SIG-M5 treated with dmso at 0.1 percent for 504 hours (cell line): ENCODE data around the gene CCR5.
A peak's percentile ranks its signal among the peaks of the same experiment; 100 is the strongest.
"Not testable (repeated sequence)": the region's sequence is repeated elsewhere in the genome, so short reads cannot be mapped to it uniquely, and the experiment has no call there.

Source experiments
- DNase-seq: peaks from one replicate; lab custom pipeline; 2025; ENCODE audit not compliant: unreplicated experiment; lab: John Stamatoyannopoulos, UW

Gene CCR5

DNA sequence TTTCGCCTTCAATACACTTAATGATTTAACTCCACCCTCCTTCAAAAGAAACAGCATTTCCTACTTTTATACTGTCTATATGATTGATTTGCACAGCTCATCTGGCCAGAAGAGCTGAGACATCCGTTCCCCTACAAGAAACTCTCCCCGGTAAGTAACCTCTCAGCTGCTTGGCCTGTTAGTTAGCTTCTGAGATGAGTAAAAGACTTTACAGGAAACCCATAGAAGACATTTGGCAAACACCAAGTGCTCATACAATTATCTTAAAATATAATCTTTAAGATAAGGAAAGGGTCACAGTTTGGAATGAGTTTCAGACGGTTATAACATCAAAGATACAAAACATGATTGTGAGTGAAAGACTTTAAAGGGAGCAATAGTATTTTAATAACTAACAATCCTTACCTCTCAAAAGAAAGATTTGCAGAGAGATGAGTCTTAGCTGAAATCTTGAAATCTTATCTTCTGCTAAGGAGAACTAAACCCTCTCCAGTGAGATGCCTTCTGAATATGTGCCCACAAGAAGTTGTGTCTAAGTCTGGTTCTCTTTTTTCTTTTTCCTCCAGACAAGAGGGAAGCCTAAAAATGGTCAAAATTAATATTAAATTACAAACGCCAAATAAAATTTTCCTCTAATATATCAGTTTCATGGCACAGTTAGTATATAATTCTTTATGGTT, at the start of gene CCR5:
Gene CCR5 (plus strand): TSS at position 108 of the 680 bp plus-strand sequence. CDS start 1,957 bp downstream, outside the sequence.
- no peak for DNase-seq

DNA sequence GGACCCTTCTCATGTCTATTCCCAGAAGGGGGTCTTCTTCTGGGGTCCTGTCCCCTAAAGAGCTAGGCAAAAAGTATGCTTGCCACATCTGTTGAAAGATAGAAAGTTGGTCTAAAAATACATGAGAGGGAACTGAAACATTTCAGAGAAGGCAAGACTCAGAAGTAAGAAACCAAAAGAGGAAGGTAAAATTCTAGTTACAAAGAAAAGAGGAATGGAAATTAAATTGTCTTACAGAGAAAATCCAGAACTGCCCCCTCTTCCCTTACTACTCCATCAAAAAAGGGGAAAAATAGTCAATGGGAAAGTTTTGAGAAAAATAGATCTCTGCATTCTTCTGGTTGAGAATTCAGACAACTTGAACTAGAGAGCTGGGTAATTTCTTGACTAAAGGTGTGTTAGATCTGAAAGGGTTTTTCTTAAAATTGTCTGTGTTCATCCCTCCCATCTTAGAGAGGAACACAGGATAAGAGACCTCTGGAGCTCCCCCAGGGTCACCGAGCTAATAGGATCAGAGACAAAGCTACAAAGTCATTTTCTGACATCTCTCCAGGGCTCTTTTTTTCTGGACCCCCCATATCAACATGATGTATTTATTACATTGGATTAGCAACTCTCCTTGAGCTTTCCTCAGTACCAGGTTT, 49.2 kb upstream of the CCR5 start:
- DNase-seq, result peak; percentile 96

DNA sequence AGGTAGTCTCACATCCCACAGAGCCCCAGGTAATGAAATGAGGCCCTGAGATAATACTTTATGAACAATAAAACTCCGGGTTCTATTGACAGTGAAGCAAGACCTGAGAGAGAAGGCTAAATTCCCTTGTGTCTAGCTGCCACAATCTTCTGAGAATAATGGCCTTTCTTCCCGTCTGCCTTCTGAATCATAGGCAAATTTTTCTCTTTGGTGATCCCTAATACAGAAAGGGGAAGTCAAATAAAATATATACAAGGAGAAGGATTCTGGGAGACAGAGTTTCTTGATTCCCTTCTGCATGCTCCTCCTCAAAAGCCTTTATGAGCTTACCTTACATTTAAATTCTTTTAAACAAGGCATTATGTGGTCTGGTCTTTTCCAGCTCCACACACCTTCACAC, 46.7 kb upstream of the CCR5 start:
- no peak for DNase-seq

DNA sequence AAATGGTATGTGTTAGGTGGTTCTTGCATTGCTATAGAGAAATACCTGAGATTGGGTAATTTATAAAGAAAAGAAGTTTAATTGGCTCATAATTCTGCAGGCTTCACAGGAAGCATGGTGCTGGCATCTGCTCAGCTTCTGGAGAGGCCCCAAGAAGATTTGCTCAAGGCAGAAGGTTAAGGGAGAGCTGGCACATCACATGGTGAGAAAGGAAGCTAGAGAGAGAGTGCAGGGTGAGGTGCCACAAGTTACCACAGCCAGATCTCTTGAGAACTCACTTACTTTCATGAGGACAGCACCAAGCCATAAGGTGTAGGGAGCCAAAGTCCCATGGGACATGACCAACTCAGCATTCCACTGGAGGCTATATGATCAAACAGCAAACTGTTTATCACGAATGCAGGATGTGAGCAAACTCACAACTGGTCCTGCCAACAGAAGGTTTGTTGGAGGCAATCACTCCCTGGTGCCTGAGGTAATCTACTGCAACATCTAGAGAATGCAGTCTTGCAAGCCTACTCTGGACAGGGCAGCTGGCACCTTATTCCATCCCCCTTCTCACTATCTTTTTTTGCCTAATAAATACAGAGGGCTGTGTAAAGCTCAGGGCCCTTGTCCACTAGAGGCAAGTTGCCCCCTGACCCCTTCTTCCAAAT, 45.0 kb upstream of the CCR5 start:
- DNase-seq, result no peak

DNA sequence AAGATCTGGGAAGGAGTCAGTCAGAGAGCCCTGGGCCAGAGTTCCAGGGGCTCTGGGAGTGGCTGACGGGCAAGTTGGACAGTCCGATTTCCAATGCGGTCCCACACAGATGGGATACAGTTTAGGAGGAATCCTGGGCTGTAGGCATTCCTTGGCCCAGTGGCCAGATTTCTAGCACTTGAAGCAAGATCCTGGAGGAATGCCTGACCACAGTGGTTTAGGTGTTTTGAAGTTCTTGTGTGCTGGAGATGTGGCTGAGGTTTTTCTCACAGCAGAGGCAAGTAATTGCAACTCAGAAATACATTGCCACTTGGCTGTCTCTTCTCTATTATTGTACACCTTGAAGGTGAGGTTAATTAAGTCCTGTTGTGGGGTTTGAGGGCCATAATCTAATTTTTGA, 40.1 kb upstream of the CCR5 start:
- DNase-seq, result not testable (repeated sequence)

DNA sequence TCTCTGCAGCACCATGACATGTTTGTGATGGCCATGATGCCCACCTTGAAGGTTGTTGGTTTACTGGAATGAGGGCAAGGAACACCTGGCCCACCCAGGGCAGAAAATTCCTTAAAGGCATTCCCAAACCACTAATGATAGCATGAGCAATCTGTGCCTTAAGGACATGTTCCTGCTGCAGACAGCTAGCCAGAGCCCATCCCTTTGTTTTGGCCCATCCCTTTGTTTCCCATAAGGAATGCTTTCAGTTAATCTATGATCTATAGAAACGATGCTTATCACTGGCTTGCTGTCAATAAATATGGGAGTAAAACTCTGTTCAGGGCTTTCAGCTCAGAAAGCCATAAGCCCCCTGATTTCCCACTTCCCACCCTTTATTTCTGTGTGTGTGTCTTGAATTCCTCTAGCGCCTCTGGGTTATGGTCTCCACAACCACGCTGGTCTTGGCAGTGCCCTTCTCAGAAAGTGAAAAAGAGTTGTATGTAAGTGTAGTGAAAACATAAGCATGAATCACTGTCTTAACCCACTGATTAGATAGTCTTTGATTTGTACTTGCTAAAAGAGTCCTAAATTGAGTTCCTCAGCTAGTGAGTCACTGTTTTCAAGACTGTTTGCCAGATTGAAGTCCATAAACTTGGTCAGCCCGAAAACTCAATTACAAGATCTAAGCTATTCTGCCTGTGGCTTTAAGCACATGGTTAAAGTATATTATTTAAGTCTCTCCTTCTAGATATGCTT, 35.8 kb upstream of the CCR5 start:
- no peak for DNase-seq

DNA sequence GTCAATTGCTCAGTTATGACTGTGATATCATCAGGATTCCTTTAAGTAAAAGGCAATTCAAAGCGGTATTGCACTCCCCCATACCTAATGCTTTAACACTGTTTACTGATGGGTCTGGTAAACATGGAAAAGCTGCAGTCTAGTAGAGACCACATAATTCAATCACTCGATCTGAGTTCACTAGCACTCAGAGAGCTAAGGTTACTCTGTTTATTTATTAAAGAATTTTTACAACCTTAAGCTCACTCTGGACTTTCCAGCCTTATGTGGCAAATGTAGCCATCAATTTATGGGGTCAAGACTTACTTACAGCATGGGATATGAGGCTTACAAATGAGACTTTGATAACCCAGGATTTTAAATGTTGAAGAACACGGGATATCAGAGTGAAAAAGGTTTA, 35.2 kb upstream of the CCR5 start:
- DNase-seq, result no peak

DNA sequence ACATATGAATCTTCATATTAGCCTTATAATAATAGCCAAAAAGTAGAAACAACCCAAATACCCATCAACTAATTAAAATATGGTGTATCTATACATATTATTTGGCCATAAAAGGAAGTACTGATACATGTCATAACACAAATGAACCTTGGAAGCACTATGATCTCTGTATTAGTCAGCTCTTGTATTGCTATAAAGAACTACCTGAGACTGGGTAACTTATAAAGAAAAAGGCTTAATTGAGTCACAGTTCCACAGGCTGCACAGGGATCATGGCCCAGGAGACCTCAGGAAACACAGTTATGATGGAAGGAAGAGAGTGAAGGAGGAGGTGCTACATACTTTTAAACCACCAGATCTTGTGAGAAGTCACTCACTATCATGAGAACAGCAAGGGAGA, 32.8 kb upstream of the CCR5 start:
- no peak for DNase-seq

DNA sequence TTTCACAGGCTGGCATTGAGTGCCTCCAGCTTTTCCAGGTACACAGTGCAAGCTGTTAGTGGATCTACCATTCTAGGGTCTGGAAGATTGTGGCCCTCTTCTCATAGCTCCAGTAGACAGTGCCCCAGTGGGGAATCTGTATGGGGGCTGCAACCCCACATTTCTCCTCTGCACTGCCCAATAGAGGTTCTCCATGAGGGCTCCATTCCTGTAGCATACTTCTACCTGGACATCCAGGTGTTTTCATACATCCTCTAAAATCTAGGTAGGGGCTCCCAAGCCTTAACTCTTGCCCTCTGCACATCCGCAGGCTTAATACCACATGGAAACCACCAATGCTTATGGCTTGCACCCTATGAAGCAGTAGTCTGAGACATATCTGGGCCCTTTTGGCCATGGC, 31.9 kb upstream of the CCR5 start:
- DNase-seq, result no peak

DNA sequence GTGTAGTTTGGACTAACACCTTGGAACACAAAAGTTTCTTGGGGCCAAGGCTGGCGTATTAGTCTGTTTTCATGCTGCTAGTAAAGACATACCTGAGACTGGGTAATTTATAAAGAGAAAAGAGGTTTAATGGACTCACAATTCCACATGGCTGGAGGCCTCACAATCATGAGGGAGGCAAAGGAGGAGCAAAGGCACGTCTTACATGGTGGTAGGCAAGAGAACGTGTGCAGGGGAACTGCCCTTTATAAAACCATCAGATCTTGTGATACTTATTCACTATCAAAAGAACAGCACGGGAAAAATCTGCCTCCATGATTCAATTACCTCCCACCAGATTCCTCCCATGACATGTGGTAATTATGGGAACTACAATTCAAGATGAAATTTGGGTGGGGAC, 26.3 kb upstream of the CCR5 start:
- DNase-seq, result no peak

DNA sequence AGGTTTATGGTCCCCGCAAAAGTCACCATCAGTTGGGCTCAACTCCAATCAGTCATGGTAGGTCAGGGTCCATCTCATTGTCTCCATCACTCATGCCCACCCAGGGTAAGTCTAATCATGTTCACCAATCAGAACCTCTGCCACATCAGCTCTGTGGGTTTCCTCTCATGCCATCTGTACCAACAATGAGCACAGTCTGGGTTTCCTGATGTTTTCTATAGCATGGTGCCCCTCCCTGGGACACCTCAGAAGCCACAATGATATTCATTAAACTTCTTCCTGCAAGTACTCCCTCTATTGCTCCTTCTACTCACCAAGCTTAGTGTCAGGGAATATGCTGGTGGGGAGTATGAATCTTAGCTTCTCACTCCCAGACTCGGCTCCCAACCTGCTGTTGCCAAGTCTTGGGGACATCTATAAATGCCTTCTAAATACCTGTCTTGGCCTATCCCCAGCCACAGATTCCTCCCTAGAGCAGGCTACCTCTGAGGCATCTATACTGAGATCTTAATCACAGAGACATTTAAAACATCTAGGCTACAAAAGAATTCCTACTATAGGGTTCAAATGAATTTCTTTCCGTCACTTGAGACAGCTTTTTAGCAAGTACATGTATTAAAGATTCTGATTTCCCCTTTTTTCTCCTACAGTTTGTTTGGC, 21.8 kb upstream of the CCR5 start:
- DNase-seq, result no peak

DNA sequence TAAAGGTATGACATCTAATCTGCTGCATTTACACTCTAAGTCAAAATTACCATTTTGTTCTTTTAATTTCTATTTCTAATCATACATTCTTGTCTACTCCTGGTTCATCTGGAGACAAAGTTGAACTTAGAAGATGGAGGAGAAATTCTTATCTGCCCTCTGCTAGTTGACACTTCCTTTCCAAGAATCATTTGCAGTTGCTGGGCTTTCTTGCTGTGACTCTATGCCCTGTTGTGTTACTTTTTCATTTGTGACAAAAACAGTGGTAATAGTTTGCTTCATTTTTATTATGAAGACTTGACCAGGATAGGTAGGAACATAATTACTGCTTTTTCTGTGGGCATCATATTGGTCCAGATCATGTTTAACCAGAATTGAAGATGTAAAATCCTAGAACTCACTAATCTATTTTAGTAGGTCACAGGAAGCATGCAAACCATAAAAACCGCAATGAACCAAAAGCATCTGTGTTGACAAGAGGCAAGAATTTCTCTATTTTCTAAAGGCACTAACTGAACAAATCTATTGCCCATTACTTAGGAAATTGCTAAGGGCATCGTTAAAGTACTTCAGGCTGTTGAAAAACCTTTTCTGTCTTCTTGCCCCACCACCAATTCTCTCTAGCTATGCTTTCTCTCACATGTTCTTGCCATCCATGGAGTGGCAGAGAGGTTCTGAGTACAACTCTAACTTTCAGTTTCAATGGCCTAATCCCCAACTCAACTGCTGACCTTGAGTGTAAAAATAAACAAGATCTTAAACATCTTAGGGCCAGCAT, 21.1 kb upstream of the CCR5 start:
- DNase-seq, result peak; percentile 67

DNA sequence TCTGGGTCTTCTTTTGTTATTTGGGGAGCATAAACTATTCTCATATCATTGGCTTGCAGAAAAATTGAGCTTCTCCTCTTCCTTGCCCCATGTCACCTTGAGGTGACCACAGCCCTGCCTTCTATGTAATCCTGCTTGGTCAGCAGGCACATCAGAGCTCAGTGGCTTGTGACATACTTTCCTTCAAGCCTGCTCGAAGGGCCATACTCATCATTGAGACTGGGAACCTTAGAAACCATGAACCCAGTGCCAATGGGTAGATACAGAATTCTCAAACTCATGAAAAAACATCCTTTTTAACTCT, 20.5 kb upstream of the CCR5 start:
- peak; percentile 53 for DNase-seq

DNA sequence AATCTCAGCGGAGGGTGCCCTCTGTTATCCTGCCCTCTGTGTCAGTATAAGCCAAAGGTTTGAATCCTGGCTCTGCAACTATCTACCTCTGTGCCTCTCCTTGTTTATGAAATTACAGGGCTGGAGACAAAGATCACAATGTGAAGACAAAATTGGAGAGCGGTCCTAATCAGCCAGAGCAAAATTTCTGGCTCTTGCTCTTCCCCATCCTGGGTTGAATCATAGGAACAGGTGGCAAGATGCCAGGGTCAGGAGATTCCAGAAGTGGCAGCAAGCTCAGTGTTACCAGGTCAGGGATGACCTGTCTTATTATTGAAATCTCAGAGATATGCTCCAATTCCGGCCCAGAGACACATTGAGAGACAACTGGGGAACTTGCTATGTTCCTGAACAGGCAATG, 19.1 kb upstream of the CCR5 start:
- DNase-seq, result no peak

DNA sequence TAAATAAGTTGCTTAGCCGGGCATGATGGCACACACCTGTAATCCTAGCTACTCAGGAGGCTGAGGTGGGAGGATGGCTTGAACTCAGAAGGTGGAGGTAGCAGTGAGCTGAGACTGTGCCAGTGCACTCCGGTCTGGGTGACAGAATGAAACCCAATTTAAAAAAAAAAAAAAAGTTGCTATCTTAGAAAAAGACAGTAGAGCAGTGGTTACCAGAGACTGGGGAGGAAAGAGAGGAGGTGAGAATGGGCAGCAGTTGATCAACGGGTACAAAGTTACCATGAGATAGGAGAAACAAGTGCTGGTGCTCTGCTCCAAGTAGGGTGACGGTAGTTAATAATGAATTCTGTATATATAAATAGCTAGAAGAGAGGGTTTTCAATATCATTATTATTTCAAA, 17.7 kb upstream of the CCR5 start:
- no peak for DNase-seq

DNA sequence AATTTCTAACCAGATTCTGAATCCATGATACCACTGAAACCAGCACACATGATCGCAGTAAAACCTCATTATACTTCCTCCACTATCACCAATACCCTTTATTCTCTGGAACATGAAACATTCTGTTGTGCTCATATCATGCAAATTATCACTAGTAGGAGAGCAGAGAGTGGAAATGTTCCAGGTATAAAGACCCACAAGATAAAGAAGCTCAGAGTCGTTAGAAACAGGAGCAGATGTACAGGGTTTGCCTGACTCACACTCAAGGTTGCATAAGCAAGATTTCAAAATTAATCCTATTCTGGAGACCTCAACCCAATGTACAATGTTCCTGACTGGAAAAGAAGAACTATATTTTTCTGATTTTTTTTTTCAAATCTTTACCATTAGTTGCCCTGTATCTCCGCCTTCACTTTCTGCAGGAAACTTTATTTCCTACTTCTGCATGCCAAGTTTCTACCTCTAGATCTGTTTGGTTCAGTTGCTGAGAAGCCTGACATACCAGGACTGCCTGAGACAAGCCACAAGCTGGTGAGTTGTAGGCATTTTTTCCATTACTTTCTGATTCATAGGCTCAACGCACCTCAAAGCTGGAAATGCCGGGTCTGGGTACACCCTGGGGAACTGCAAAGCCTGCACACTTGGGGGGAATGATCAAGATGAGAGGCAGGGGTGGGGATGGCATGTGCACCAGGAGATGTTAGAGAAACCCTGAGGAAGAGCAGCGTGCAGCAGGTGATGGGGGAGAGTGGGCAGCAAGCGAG, 16.9 kb upstream of the CCR5 start, which contains the start of gene CCR2:
Gene CCR2 (plus strand): TSS at position 465 of the 764 bp plus-strand sequence. CDS start 3,417 bp downstream, outside the sequence.
- peak; percentile 89 for DNase-seq

DNA sequence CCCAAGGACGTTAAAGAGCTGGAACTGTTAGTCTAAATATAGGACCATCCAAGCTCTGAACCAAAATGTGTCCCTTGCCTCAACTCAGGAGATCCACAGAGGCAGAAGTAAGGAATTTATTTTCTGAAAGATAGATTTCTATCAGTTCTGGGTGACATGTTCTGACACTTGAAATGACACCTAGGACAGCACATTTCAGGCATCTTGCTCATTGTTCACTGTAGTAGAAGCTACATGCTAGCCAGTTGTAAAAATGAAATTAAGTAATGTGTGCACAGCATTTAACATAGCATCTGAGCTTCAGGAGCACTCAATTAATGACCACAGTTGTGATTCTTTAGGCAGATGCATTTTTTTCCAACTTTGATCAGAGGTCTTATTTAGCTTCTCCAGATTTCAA, 16.3 kb upstream of the CCR5 start:
- no peak for DNase-seq

DNA sequence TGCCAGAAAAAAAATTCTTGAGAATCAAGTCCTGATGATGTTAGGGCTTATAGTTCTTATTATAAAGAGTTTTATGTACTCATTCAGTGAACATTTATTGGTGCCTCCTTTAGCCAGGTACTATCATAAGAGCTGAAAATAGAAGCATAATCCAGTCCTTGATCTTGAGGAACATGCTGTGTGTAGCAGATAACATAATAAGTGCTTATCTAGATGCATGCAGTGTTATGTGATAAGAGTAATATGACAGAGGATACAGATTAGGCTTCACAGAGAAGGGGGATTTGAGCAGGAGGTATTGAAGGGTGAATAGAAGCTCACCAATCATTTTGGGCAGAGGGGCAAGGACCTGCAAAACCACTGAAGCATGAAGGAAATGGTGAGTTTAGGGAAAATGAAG, 15.8 kb upstream of the CCR5 start:
- DNase-seq, result no peak

DNA sequence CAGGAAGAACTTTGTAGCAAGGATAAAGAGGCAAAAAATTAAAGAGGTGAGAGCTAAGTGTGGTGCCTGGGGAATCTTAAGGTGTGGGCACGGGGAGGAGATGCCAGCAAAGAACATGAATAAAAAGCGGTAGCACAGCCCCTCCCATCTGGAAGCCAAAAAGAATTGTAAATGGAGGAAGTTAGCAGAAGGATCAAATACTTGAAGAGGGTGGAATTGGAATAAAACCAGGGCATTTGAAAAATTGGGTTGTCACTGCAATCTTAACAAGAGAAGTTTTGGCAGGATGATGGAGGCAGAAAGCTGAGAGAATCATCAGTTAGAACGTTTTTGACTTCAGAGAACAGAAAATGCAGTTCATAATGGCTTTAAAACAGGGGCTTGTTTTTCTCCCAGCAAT, 14.5 kb upstream of the CCR5 start:
- DNase-seq, result no peak

DNA sequence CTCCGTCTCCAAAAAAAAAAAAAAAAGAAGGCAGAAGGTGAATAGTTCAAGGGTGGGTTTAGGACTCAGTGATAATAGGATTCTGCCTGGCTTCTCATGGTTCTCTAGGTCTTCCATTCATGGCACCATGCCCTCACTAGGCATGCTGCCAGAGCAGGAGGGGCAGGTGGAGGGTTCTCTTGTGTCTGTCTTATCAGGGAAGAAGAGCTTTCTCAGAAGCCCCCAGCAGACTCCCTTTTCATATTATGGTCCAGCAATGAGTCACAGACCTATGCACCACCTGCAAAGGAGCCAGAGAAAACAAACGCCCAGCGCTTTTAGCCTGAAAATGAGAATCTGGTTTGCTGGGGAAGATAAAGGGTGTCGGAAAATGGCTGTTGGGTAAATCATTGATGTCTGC, 13.8 kb upstream of the CCR5 start:
- DNase-seq, result no peak
